HepG2 (cell line): ENCODE measurements around the gene CENPO. TPM values are rescaled to one million over a fixed set of nuclear protein-coding genes. Genes with fewer than 3 reads are reported as not detected.

Source experiments
- CREM ChIP-seq, 2 experiments: sonication (generic) in 1 of 2; formaldehyde crosslinking in 1 of 2; IDR thresholded peaks; 2 replicates each; pipeline versions ENCODE4 v1.4.0 to v1.6.1; 2016 to 2020; ENCODE audit warnings: antibody characterized with exemption in 1 of 2, mild to moderate bottlenecking in 1 of 2, missing genetic modification reagents in 1 of 2
- EED ChIP-seq: sonication (generic); formaldehyde crosslinking; IDR thresholded peaks from 2 replicates; pipeline ENCODE4 v1.5.0; 2020; ENCODE audit warnings: mild to moderate bottlenecking, missing genetic modification reagents
- GATAD1 ChIP-seq: IDR thresholded peaks from 2 replicates; pipeline ENCODE4 v1.6.1; 2016; ENCODE audit warnings: missing genetic modification reagents, missing compliant biosample characterization
- IKZF5 ChIP-seq: IDR thresholded peaks from 2 replicates; pipeline ENCODE4 v1.6.1; 2018; ENCODE audit warnings: missing genetic modification reagents, mild to moderate bottlenecking, missing compliant biosample characterization
- MAFG ChIP-seq: sonication (generic); formaldehyde crosslinking; IDR thresholded peaks from 2 replicates; pipeline ENCODE4 v1.5.1; 2020; ENCODE audit warnings: mild to moderate bottlenecking, missing genetic modification reagents
- SIX4 ChIP-seq: sonication (generic); formaldehyde crosslinking; IDR thresholded peaks from 2 replicates; pipeline ENCODE4 v1.4.0; 2020; ENCODE audit warnings: missing genetic modification reagents
- ZFP41 ChIP-seq: sonication (generic); formaldehyde crosslinking; IDR thresholded peaks from 2 replicates; pipeline ENCODE4 v1.4.0; 2020; ENCODE audit warnings: mild to moderate bottlenecking, missing genetic modification reagents, borderline replicate concordance
- ZNF431 ChIP-seq: sonication (generic); formaldehyde crosslinking; IDR thresholded peaks from 2 replicates; pipeline ENCODE4 v1.9.0; 2022; ENCODE audit warnings: missing genetic modification reagents, low read depth, mild to moderate bottlenecking, borderline replicate concordance
- ZNF652 ChIP-seq: IDR thresholded peaks from 2 replicates; pipeline ENCODE4 v1.6.1; 2016; ENCODE audit warnings: low read depth, borderline replicate concordance
- ZNF672 ChIP-seq: sonication (generic); formaldehyde crosslinking; IDR thresholded peaks from 2 replicates; pipeline ENCODE4 v1.8.1; 2022; ENCODE audit warnings: missing genetic modification reagents
- ZNF691 ChIP-seq: sonication (generic); formaldehyde crosslinking; IDR thresholded peaks from 2 replicates; pipeline ENCODE4 v1.4.0; 2020; ENCODE audit warnings: missing genetic modification reagents, low read depth, mild to moderate bottlenecking, borderline replicate concordance
- ZNF709 ChIP-seq: sonication (generic); formaldehyde crosslinking; IDR thresholded peaks from 2 replicates; pipeline ENCODE4 v1.5.0; 2020; ENCODE audit warnings: mild to moderate bottlenecking, missing genetic modification reagents
- polyA plus RNA-seq, 8 experiments: library from polyadenylated mRNA; depleted of rRNA in 3 of 8; stranded (reverse) in 7 of 8; unstranded in 1 of 8; fragments of >200 nt; fragmentation: Illumina TruSeq in 4 of 8; extraction: Trizol in 4 of 8; gene quantifications; 2 replicates each; pipeline versions ENCODE4 v1.2.1 to v1.2.3, GENCODE V29; 2011 to 2016; ENCODE audit warnings: low read depth in 4 of 8, missing spikeins in 1 of 8, mixed read lengths in 1 of 8; ENCODE audit not compliant: insufficient read depth in 1 of 8
- total RNA-seq, 5 experiments: library from RNA; depleted of rRNA; stranded (reverse); fragments of >200 nt; fragmentation: Illumina TruSeq; extraction: Trizol; gene quantifications; 2 replicates each; pipeline ENCODE4 v1.2.3, GENCODE V29; 2016; ENCODE audit warnings: low read depth in 1 of 5
- TF ChIP-seq, protein P1 (sequence below): IDR thresholded peaks from 2 replicates; pipeline ENCODE4 v1.6.1; 2016; ENCODE audit warnings: mild to moderate bottlenecking
- TF ChIP-seq, protein P2 (sequence below): IDR thresholded peaks from 2 replicates; pipeline ENCODE4 v1.6.1; 2012; ENCODE audit warnings: inconsistent platforms
- TF ChIP-seq, protein P3 (sequence below): sonication (generic); formaldehyde crosslinking; IDR thresholded peaks from one replicate; pipeline ENCODE4 v1.5.1; 2020; ENCODE audit warnings: mild to moderate bottlenecking, missing genetic modification reagents; ENCODE audit errors: not compliant biosample characterization

The CENPO gene
- total and polyA plus RNA-seq, 2 of the 13 experiments (the other 11 are each of a cell fraction or from before 2014, with no cell fraction given) = 19.7 to 35.5 TPM

- TF ChIP-seq, protein P1, sequence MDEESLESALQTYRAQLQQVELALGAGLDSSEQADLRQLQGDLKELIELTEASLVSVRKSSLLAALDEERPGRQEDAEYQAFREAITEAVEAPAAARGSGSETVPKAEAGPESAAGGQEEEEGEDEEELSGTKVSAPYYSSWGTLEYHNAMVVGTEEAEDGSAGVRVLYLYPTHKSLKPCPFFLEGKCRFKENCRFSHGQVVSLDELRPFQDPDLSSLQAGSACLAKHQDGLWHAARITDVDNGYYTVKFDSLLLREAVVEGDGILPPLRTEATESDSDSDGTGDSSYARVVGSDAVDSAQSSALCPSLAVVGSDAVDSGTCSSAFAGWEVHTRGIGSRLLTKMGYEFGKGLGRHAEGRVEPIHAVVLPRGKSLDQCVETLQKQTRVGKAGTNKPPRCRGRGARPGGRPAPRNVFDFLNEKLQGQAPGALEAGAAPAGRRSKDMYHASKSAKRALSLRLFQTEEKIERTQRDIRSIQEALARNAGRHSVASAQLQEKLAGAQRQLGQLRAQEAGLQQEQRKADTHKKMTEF (CRISPR knock-in tag) = 0 out of 2 replicates have a peak, but pooled peaks have one; percentile 40
- TF ChIP-seq GATAD1 = peak; percentile 69
- no peak for TF ChIP-seq CREM (IDR thresholded peaks at IDR 0.05)
- no peak for TF ChIP-seq CREM (CRISPR knock-in tag; IDR thresholded peaks at IDR 0.05)
- no peak for TF ChIP-seq MAFG (CRISPR knock-in tag)
- peak; percentile 83; the same call in 1 of the 2 replicates for TF ChIP-seq ZFP41 (CRISPR knock-in tag)
- no peak for TF ChIP-seq SIX4
- TF ChIP-seq ZNF691 (CRISPR knock-in tag) = peak; percentile 86; the same call in 1 of the 2 replicates
- TF ChIP-seq, protein P2, sequence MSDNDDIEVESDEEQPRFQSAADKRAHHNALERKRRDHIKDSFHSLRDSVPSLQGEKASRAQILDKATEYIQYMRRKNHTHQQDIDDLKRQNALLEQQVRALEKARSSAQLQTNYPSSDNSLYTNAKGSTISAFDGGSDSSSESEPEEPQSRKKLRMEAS = peak; percentile 78
- TF ChIP-seq ZNF672 (CRISPR knock-in tag) = no peak
- peak; percentile 17; the same call in 1 of the 2 replicates for TF ChIP-seq EED
- TF ChIP-seq, protein P3, sequence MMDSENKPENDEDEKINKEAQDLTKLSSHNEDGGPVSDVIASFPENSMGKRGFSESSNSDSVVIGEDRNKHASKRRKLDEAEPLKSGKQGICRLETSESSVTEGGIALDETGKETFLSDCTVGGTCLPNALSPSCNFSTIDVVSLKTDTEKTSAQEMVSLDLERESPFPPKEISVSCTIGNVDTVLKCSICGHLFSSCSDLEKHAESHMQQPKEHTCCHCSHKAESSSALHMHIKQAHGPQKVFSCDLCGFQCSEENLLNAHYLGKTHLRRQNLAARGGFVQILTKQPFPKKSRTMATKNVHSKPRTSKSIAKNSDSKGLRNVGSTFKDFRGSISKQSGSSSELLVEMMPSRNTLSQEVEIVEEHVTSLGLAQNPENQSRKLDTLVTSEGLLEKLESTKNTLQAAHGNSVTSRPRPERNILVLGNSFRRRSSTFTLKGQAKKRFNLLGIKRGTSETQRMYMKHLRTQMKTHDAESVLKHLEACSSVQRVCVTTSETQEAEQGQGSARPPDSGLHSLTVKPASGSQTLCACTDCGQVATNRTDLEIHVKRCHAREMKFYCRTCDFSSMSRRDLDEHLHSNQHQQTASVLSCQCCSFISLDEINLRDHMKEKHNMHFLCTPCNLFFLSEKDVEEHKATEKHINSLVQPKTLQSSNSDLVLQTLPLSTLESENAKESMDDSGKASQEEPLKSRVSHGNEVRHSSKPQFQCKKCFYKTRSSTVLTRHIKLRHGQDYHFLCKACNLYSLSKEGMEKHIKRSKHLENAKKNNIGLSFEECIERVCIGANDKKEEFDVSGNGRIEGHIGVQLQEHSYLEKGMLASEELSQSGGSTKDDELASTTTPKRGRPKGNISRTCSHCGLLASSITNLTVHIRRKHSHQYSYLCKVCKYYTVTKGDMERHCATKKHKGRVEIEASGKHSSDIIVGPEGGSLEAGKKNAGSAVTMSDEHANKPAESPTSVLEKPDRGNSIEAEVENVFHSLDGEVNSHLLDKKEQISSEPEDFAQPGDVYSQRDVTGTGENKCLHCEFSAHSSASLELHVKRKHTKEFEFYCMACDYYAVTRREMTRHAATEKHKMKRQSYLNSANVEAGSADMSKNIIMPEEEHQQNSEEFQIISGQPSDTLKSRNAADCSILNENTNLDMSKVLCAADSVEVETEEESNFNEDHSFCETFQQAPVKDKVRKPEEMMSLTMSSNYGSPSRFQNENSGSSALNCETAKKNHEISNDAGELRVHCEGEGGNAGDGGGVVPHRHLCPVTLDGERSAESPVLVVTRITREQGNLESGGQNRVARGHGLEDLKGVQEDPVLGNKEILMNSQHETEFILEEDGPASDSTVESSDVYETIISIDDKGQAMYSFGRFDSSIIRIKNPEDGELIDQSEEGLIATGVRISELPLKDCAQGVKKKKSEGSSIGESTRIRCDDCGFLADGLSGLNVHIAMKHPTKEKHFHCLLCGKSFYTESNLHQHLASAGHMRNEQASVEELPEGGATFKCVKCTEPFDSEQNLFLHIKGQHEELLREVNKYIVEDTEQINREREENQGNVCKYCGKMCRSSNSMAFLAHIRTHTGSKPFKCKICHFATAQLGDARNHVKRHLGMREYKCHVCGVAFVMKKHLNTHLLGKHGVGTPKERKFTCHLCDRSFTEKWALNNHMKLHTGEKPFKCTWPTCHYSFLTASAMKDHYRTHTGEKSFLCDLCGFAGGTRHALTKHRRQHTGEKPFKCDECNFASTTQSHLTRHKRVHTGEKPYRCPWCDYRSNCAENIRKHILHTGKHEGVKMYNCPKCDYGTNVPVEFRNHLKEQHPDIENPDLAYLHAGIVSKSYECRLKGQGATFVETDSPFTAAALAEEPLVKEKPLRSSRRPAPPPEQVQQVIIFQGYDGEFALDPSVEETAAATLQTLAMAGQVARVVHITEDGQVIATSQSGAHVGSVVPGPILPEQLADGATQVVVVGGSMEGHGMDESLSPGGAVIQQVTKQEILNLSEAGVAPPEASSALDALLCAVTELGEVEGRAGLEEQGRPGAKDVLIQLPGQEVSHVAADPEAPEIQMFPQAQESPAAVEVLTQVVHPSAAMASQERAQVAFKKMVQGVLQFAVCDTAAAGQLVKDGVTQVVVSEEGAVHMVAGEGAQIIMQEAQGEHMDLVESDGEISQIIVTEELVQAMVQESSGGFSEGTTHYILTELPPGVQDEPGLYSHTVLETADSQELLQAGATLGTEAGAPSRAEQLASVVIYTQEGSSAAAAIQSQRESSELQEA (CRISPR knock-in tag) = peak; percentile 67
- peak; percentile 46; the same call in 1 of the 2 replicates for TF ChIP-seq ZNF709 (CRISPR knock-in tag)
- TF ChIP-seq ZNF652 = no peak
- TF ChIP-seq IKZF5 = peak; percentile 67; the same call in 1 of the 2 replicates
- TF ChIP-seq ZNF431 (CRISPR knock-in tag) = no peak; the same call in 1 of the 2 replicates
These were observed 34.4 kb downstream of the CENPO start (continued) for GRCh38 chr2:24827321-24828237.
